Esophagus muscularis mucosa (tissue), 4 donors: ENCODE measurements around the gene WDR26. TPM values are rescaled to one million over a fixed set of nuclear protein-coding genes. Genes with fewer than 3 reads are reported as not detected.
A peak's percentile ranks its signal among the peaks of the same experiment; 100 is the strongest.

Experiments
- DNase-seq: peaks from one replicate; pipeline ENCODE4 v3.0.0-alpha.2; 2017; ENCODE audit errors: extremely low spot score
- H3K27ac ChIP-seq, 4 donors: fragments of 200-600 bp; sonication (generic); replicated peaks in 1 of 4; 1 replicate in 3 of 4; 2 replicates in 1 of 4; pipeline ENCODE4 v1.5.1; 2016 to 2019; ENCODE audit warnings: mild to moderate bottlenecking in 1 of 4
- H3K27me3 ChIP-seq, 4 donors: fragments of 200-600 bp; sonication (generic); one replicate each; pipeline versions ENCODE4 v1.5.1 to v1.6.0; 2016 to 2019
- H3K36me3 ChIP-seq, 4 donors: fragments of 200-600 bp; sonication (generic); one replicate each; pipeline ENCODE4 v1.5.1; 2016 to 2019
- H3K4me1 ChIP-seq, 4 donors: fragments of 200-600 bp; sonication (generic); one replicate each; pipeline ENCODE4 v1.5.1; 2016 to 2019
- H3K4me3 ChIP-seq, 4 donors: fragments of 200-600 bp; sonication (generic); 1 replicate in 2 of 4; 2 replicates in 2 of 4; pipeline ENCODE4 v1.5.1; 2016 to 2019; ENCODE audit warnings: mild to moderate bottlenecking in 4 of 4, moderate library complexity in 1 of 4
- H3K9me3 ChIP-seq, 4 donors: fragments of 200-600 bp; sonication (generic); 1 replicate in 3 of 4; 2 replicates in 1 of 4; pipeline ENCODE4 v1.5.1; 2016 to 2019
- CTCF ChIP-seq, 3 experiments: fragments of 200-600 bp in 2 of 3; fragments of 450-650 bp in 1 of 3; sonication (generic) in 2 of 3; IDR thresholded peaks; one replicate each; pipeline ENCODE4 v1.5.1; 2017 to 2019; ENCODE audit warnings: antibody characterized with exemption in 3 of 3, mild to moderate bottlenecking in 2 of 3, moderate library complexity in 1 of 3
- EP300 ChIP-seq: sonication (generic); formaldehyde crosslinking; IDR thresholded peaks from one replicate; pipeline ENCODE4 v1.6.1; 2017; ENCODE audit warnings: antibody characterized with exemption
- POLR2A ChIP-seq: fragments of 450-650 bp; IDR thresholded peaks from one replicate; pipeline ENCODE4 v1.6.1; 2017; ENCODE audit warnings: antibody characterized with exemption, moderate library complexity, mild to moderate bottlenecking, low read depth
- POLR2AphosphoS5 ChIP-seq, 2 donors: sonication (generic); formaldehyde crosslinking; IDR thresholded peaks; one replicate each; pipeline ENCODE4 v1.6.1; 2017; ENCODE audit warnings: antibody characterized with exemption in 2 of 2
- WGBS: methylation state at CpG from one replicate; pipeline ENCODE4 v1.1.5; 2018; 5-methylcytosine and 5-hydroxymethylcytosine counted together
- intact Hi-C: fragments of 100-400 bp; cut with DNase I; formaldehyde crosslinking; loops from one replicate; pipeline ENCODE4 v1.15.1; 2023
- total RNA-seq, 4 donors: library from RNA; depleted of rRNA; stranded (reverse); fragments of >200 nt; gene quantifications; one replicate each; pipeline versions ENCODE4 v1.1.0 to v1.2.1, GENCODE V29; 2016

WDR26 gene
- total RNA-seq, 4 donors from 2014 or later, result 74.9 to 84.7 (median 78.4) TPM

- H3K27ac ChIP-seq, result peak overlapping the region in 2 of 4 donors; percentile 12 to 21
- H3K9me3 ChIP-seq, result no peaks in the 10 kb centered on the region
- no peak overlapping the region for H3K4me3 ChIP-seq
- no peak for DNase-seq
- intact Hi-C loops, result no loop called here
- no peaks in the 10 kb centered on the region for H3K27me3 ChIP-seq
- peaks cover 0 to 30% (median 16%) of the 10 kb centered on the region in 4 donors for H3K4me1 ChIP-seq
- WGBS, result 92% methylated on average over 1 of the region's 1 CpG
- TF ChIP-seq CTCF (IDR thresholded peaks at IDR 0.05), result no peak
- TF ChIP-seq POLR2A, result no peak
- TF ChIP-seq POLR2AphosphoS5 (IDR thresholded peaks at IDR 0.05), result no peak
- no peak for TF ChIP-seq EP300
- peaks cover 63 to 98% (median 83%) of the 10 kb centered on the region in 4 donors for H3K36me3 ChIP-seq
Measured at GRCh38 chr1:224408294-224408590, 26.4 kb downstream of the WDR26 start.

DNA sequence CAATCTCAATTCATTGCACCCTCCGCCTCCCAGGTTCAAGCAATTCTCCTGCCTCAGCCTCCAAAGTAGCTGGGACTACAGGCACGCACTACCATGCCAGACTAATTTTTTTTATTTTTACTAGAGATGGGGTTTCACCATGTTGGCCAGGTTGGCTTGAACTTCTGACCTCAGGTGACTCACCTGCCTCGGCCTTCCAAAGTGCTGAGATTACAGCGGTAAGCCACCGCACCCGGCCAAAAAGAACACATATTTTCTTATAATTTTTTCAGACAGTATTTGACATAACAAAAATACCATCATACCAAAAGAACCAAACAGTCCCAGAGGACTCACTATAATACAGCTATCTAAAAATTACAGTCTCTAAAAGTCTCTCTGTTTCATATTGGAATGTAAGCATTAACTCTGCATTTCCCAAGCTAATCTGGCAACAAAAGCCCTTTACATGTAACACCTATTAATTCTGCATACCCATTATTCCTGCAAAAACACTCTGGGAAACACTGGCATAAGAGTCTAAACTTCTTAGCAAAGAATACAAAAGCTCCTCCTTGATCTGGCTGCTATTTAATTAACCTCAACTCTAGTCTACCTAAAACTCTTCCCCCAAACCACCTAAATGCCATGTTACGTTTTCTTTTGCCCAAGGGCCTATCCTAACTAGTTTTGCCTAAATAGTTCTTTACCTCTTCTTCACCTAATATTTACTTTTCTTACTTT is 26.9 kb downstream of the WDR26 start:
- TF ChIP-seq EP300, result no peak
- no peak for TF ChIP-seq POLR2AphosphoS5 (IDR thresholded peaks at IDR 0.05)
- no peak for TF ChIP-seq CTCF (IDR thresholded peaks at IDR 0.05)
- TF ChIP-seq POLR2A, result no peak
- peaks cover 63 to 98% (median 84%) of the 10 kb centered on the region in 4 donors for H3K36me3 ChIP-seq
- intact Hi-C loops, result no loop called here
- H3K4me3 ChIP-seq, result no peak overlapping the region
- H3K4me1 ChIP-seq, result peaks cover 0 to 30% (median 16%) of the 10 kb centered on the region in 4 donors
- H3K9me3 ChIP-seq, result no peaks in the 10 kb centered on the region
- peak overlapping the region in 2 of 4 donors; percentile 12 to 21 for H3K27ac ChIP-seq
- DNase-seq, result no peak
- no peaks in the 10 kb centered on the region for H3K27me3 ChIP-seq
- WGBS, result 84% methylated on average over 7 of the region's 7 CpGs

GRCh38 chr1:224406216-224406615 is 28.4 kb downstream of the WDR26 start:
- H3K36me3 ChIP-seq, result peaks cover 62 to 97% (median 79%) of the 10 kb centered on the region in 4 donors
- peaks cover 0 to 30% (median 20%) of the 10 kb centered on the region in 4 donors for H3K4me1 ChIP-seq
- no peak overlapping the region for H3K27ac ChIP-seq
- no peaks in the 10 kb centered on the region for H3K9me3 ChIP-seq
- no peak overlapping the region for H3K4me3 ChIP-seq
- H3K27me3 ChIP-seq, result no peaks in the 10 kb centered on the region
- TF ChIP-seq CTCF (IDR thresholded peaks at IDR 0.05), result no peak
- TF ChIP-seq EP300, result no peak
- no peak for TF ChIP-seq POLR2A
- no peak for TF ChIP-seq POLR2AphosphoS5 (IDR thresholded peaks at IDR 0.05)
- intact Hi-C loops, result no loop called here
- no peak for DNase-seq

DNA sequence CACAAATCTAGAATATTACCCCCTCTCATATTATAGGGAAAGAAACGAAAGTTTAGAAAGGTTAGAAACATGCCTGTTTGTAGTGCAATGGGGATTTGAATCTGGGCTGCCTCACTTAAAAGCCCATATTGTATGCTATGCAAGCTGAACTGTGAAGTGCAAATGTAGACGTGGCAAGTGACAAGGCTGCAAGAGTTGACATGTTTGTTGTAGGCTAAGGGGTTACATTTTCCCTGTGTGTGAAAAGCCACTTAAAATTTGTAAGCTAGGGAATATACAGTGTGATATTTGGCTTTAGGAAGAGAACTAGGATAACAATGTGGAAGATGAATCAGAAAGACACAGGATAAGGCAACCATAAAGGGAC is 29.0 kb downstream of the WDR26 start:
- no peak for DNase-seq
- Histone ChIP-seq H3K36me3 (peaks cover 62 to 97% (median 81%) of the 10 kb centered on the region in 4 donors), H3K9me3 (no peaks in the 10 kb centered on the region), H3K27me3 (no peaks in the 10 kb centered on the region), H3K27ac (no peak overlapping the region), H3K4me1 (peaks cover 0 to 30% (median 20%) of the 10 kb centered on the region in 4 donors), H3K4me3 (no peak overlapping the region)
- TF ChIP-seq POLR2A (no peak), EP300 (no peak), POLR2AphosphoS5 (IDR thresholded peaks at IDR 0.05) (no peak), CTCF (IDR thresholded peaks at IDR 0.05) (no peak)
- intact Hi-C loops, result no loop called here
- 87% methylated on average over 2 of the region's 2 CpGs for WGBS
